Tibial nerve (tissue), 4 donors: ENCODE measurements around the gene RTCA. TPM values are rescaled to one million over a fixed set of nuclear protein-coding genes. Genes with fewer than 3 reads are reported as not detected.
"Not testable (repeated sequence)": the region's sequence is repeated elsewhere in the genome, so short reads cannot be mapped to it uniquely, and the experiment has no call there.

Experiments
- DNase-seq, 2 donors: peaks; one replicate each; pipeline ENCODE4 v3.0.0-alpha.2; 2019; ENCODE audit warnings: low spot score in 2 of 2
- H3K27ac ChIP-seq, 4 donors: fragments of 200-600 bp; sonication (generic) in 3 of 4; one replicate each; pipeline ENCODE4 v1.5.1; 2017 to 2019; ENCODE audit warnings: mild to moderate bottlenecking in 1 of 4
- H3K27me3 ChIP-seq, 2 donors: fragments of 200-600 bp; sonication (generic) in 1 of 2; one replicate each; pipeline versions ENCODE4 v1.5.1 to v1.6.0; 2017 to 2019
- H3K36me3 ChIP-seq, 3 donors: fragments of 200-600 bp; sonication (generic); one replicate each; pipeline ENCODE4 v1.5.1; 2018 to 2019
- H3K4me1 ChIP-seq, 4 donors: fragments of 200-600 bp; sonication (generic) in 3 of 4; one replicate each; pipeline ENCODE4 v1.5.1; 2017 to 2019
- H3K4me3 ChIP-seq, 4 donors: fragments of 200-600 bp; sonication (generic) in 3 of 4; one replicate each; pipeline ENCODE4 v1.5.1; 2017 to 2019; ENCODE audit warnings: mild to moderate bottlenecking in 1 of 4, moderate library complexity in 1 of 4
- H3K9me3 ChIP-seq, 4 donors: fragments of 200-600 bp; sonication (generic) in 3 of 4; one replicate each; pipeline ENCODE4 v1.5.1; 2017 to 2019
- EP300 ChIP-seq, 2 donors: sonication (generic); formaldehyde crosslinking; IDR thresholded peaks; one replicate each; pipeline ENCODE4 v1.6.1; 2017; ENCODE audit warnings: antibody characterized with exemption in 2 of 2, mild to moderate bottlenecking in 1 of 2
- POLR2A ChIP-seq, 2 donors: fragments of 450-650 bp; IDR thresholded peaks; one replicate each; pipeline ENCODE4 v1.6.1; 2017; ENCODE audit warnings: antibody characterized with exemption in 2 of 2, mild to moderate bottlenecking in 2 of 2, moderate library complexity in 2 of 2
- WGBS, 2 donors: methylation state at CpG; one replicate each; pipeline ENCODE4 v1.1.5; 2018; 5-methylcytosine and 5-hydroxymethylcytosine counted together
- total RNA-seq, 4 donors: library from RNA; depleted of rRNA; stranded (reverse); fragments of >200 nt; gene quantifications; one replicate each; pipeline ENCODE4 v1.1.0, GENCODE V29; 2016
- TF ChIP-seq, protein P1 (sequence below), 5 experiments: fragments of 200-600 bp in 3 of 5; fragments of 450-650 bp in 2 of 5; sonication (generic) in 3 of 5; IDR thresholded peaks; one replicate each; pipeline ENCODE4 v1.5.1; 2016 to 2019; ENCODE audit warnings: antibody characterized with exemption in 5 of 5, mild to moderate bottlenecking in 3 of 5, moderate library complexity in 2 of 5

The RTCA gene
- total RNA-seq, 4 donors from 2014 or later = 21.9 to 30.6 (median 23.2) TPM

DNA sequence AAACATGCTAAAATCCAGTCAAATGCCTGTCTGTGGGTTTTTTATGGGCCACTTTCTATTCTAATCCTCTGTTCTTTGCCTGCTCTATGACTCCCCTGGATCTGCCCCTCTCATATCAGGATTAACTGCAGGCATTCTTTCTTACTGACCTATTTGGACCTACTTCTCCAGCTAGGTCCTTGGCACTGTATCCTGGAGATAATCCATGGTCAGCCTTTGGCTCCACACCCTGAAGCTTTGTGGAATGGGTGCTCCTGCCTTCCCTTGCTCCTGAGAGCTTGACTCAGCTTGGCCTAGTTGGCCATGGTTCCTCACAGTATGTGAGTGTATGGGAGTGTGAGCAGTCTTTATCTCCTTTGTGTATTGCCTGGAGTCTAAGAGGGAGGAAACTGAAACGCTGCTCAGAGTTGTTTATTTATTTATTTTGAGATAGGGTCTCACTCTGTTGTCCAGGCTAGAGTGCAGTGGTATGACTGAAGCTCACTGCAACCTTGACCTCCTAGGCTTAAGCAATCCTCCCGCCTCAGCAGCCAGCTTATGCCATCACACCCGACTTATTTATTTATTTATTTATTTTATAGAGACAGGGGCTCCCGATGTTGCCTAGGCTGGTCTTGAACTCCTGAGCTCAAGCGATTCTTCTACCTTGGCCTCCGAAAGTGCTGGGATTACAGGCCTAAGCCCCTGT lies 57.5 kb downstream of the RTCA start:
- Histone ChIP-seq H3K9me3 (peaks cover 0 to 19% (median 0%) of the 10 kb centered on the region in 4 donors), H3K4me1 (peaks cover 0 to 12% (median 3%) of the 10 kb centered on the region in 4 donors), H3K36me3 (no peaks in the 10 kb centered on the region), H3K27ac (peak overlapping the region in 2 of 4 donors; percentile 52 to 68), H3K4me3 (no peak overlapping the region), H3K27me3 (no peaks in the 10 kb centered on the region)
- no peak for DNase-seq
- TF ChIP-seq POLR2A (IDR thresholded peaks at IDR 0.05) (no peak), EP300 (IDR thresholded peaks at IDR 0.05) (no peak)
- TF ChIP-seq, protein P1, sequence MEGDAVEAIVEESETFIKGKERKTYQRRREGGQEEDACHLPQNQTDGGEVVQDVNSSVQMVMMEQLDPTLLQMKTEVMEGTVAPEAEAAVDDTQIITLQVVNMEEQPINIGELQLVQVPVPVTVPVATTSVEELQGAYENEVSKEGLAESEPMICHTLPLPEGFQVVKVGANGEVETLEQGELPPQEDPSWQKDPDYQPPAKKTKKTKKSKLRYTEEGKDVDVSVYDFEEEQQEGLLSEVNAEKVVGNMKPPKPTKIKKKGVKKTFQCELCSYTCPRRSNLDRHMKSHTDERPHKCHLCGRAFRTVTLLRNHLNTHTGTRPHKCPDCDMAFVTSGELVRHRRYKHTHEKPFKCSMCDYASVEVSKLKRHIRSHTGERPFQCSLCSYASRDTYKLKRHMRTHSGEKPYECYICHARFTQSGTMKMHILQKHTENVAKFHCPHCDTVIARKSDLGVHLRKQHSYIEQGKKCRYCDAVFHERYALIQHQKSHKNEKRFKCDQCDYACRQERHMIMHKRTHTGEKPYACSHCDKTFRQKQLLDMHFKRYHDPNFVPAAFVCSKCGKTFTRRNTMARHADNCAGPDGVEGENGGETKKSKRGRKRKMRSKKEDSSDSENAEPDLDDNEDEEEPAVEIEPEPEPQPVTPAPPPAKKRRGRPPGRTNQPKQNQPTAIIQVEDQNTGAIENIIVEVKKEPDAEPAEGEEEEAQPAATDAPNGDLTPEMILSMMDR (IDR thresholded peaks at IDR 0.05) = no peak
- WGBS, 2 donors = 85 to 87% methylated on average over 6 of the region's 6 CpGs

DNA sequence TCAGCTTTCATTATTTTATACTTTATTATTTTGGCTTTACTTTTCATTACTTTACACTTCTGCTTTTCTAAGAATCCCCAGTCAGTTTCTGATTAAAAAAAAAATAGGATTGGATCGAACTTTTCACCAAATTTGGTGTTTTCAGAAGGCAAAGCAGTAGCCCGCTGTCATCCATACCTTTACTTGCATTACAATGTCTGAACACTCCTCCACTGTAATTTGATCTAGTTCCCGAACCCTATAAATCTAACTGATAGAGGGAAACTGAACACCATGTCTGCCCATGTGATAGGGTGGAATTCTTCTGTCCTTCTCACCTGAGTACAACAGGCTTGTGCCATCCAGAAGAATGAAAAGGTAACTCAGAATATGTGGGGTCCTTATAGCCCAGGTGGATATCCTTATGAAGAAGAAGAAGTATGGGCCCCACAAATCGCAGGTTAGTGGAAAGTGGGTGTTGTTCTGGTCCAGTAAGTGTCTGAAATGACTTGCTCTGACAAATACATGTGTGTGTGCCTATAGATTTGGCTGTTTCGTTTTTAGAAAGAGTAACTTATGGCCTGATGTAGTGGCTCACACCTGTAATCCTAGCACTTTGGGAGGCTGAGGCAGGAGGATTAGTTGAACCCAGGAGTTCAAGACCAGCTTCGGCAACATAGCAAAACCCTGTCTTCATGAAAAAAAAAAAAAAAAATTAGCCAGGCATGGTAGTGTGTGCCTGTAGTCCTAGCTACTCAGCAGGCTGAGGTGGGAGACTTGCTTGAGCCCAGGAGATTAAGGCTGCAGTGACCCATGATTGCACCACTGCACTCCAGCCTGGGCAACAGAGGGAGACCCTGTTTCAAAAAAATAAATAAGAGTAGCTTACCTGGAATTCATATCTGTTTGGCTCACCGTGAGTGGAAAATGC lies 59.7 kb downstream of the RTCA start:
- Histone ChIP-seq H3K4me1 (peaks cover 0 to 12% (median 3%) of the 10 kb centered on the region in 4 donors), H3K27ac (no peak overlapping the region), H3K9me3 (no peaks in the 10 kb centered on the region), H3K36me3 (no peaks in the 10 kb centered on the region), H3K4me3 (no peak overlapping the region), H3K27me3 (no peaks in the 10 kb centered on the region)
- TF ChIP-seq, protein P1 (IDR thresholded peaks at IDR 0.05) = no peak
- TF ChIP-seq EP300 (IDR thresholded peaks at IDR 0.05) = no peak
- TF ChIP-seq POLR2A (IDR thresholded peaks at IDR 0.05) = no peak
- no peak for DNase-seq
- 69 to 85% methylated on average over 7 of the region's 7 CpGs for WGBS, 2 donors

DNA sequence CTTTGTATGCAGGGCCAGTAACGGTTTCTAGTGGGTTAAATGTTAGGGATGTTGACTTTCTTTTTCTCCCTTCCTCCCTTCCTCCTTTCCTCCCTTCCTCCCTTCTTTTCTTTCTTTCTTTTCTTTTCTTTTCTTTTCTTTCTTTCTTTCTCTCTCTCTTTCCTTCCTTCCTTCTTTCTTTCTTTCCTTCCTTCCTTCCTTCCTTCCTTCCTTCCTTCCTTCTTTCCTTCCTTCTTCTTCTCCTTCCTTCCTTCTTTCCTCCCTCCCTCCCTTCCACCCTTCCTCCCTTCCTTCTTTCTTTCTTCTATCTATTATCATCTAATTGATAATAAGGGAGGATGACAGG lies 60.3 kb downstream of the RTCA start:
- 94 to 96% methylated on average over 1 of the region's 1 CpG for WGBS, 2 donors
- H3K4me3 ChIP-seq, H3K9me3 ChIP-seq, DNase-seq, H3K27ac ChIP-seq, H3K36me3 ChIP-seq, H3K27me3 ChIP-seq: not testable (repeated sequence)
- H3K4me1 ChIP-seq = peaks cover 0 to 12% (median 3%) of the 10 kb centered on the region in 4 donors

DNA sequence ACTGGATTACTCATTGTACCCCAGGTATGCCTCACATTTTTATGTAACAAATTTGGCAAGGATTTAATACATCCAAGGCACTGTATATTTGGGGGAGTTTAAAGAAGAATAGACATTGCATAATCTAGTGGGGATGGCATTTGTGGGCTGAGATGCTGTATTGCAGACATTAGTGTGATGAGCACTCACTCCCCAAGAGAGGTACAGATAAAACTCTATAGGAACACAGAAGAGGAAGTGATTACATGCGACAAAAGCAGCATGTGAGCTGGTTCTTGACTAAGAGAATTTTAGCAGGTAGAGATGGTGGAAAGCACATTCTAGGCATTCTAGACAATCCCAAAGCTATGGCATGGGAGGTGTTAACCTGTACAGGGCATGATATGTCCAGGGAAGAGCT lies 62.1 kb downstream of the RTCA start:
- H3K4me3 ChIP-seq = no peak overlapping the region
- 83 to 85% methylated on average over 1 of the region's 1 CpG for WGBS, 2 donors
- H3K9me3 ChIP-seq = no peaks in the 10 kb centered on the region
- H3K36me3 ChIP-seq = no peaks in the 10 kb centered on the region
- DNase-seq = no peak
- TF ChIP-seq, protein P1 (IDR thresholded peaks at IDR 0.05) = no peak
- TF ChIP-seq POLR2A (IDR thresholded peaks at IDR 0.05) (no peak), EP300 (IDR thresholded peaks at IDR 0.05) (no peak)
- H3K27me3 ChIP-seq = no peaks in the 10 kb centered on the region
- peaks cover 0 to 7% (median 3%) of the 10 kb centered on the region in 4 donors for H3K4me1 ChIP-seq
- H3K27ac ChIP-seq = no peak overlapping the region

DNA sequence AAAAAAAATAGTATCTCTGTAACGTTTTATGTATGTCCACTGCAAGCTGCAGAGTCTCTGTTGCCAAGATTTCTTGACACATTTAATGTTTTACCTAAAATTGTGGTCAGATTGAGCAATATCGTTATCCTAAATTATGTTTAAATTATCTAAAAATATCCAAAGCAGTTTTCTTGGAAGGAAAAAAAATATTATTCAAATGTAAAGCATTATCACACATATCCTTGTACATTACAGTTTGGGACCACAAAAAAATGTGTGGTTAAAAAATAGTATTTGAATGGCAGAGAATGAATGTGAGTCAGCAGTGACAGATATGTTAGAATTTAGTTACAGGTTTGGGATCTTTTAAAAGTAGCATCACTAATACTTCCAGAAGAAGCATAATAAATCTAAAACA lies 65.1 kb downstream of the RTCA start:
- H3K36me3 ChIP-seq, H3K4me3 ChIP-seq, DNase-seq, H3K4me1 ChIP-seq, H3K27ac ChIP-seq, H3K27me3 ChIP-seq, H3K9me3 ChIP-seq: not testable (repeated sequence)
- WGBS, 2 donors = 46 to 52% methylated on average over 2 of the region's 2 CpGs

DNA sequence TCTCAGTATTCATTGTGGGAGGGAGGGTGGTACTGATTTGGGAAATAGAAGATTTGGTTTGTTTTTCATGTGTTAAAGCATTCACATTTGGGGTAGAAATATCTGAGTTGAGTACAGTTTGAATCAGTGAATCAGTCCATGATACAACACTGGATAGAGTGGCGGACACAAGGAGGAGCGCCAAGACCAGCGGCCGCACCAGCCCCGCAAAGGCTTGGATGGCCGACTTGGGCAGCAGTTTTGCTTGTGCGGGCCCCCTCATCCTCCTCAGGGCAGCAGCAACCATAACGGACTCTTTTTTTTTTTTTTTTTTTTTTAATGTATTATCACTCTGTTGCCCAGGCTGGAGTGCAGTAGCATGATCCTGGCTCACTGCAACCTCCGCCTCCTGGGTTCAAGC lies 66.3 kb downstream of the RTCA start:
- no peak overlapping the region for H3K4me3 ChIP-seq
- no peak overlapping the region for H3K27ac ChIP-seq
- no peaks in the 10 kb centered on the region for H3K36me3 ChIP-seq
- TF ChIP-seq EP300 (IDR thresholded peaks at IDR 0.05) = no peak
- TF ChIP-seq, protein P1 (IDR thresholded peaks at IDR 0.05) = no peak
- WGBS, 2 donors = 90 to 97% methylated on average over 9 of the region's 9 CpGs
- DNase-seq = no peak
- H3K9me3 ChIP-seq = no peaks in the 10 kb centered on the region
- no peaks in the 10 kb centered on the region for H3K27me3 ChIP-seq
- H3K4me1 ChIP-seq = no peaks in the 10 kb centered on the region
